HG03095 (cell line): Measurements from ENCODE around the gene PTCH1.

Experiments used
- ATAC-seq: cut with Tn5 transposase; IDR thresholded peaks from one replicate; pipeline ENCODE4 v1.9.1; 2021; ENCODE audit warnings: moderate library complexity; ENCODE audit not compliant: unreplicated experiment

PTCH1 gene

GRCh38 chr9:95446259-95446658 is 70.5 kb downstream of the PTCH1 start:
- no peak for ATAC-seq

DNA sequence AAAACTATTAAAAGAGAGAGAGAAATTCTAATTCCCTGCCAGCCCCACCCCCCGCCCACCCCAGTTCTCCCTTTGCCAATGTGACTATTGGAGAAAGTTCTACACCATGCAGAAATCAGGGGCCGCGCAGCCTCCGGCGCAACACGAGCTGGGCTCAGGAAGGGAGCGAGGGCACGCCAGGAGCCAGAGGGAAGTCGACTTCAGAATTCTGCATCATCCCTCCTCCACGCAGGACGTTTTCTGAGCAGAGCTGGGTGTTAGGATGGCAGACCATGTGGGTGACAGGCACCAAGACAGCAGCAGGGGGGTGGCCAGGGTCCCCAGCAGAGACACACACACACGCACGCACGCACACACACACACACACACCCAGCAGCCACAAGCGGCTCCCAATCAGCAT is 72.6 kb downstream of the PTCH1 start:
- ATAC-seq: no peak

DNA sequence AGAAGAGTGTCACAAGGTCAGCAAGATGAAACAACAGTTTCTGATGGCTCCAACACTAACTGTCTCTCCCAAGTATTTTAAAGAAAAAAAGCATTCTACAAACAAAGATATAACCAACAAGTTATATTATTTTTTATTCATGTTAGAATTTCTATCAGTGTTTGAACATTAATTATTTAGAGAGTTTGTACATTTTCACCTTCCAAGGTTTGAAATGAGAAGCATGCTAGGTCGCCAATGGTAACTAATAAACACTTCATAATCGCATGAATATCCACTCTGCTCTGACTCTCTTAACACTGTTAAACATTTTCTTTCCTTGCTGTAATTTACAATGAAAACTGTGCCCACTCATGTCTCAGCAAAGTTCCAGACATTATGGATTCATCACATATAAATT is 73.5 kb downstream of the PTCH1 start:
- ATAC-seq: no peak

- no peak for ATAC-seq
Observed at GRCh38 chr9:95441081-95441480, 75.7 kb downstream of the PTCH1 start.

DNA sequence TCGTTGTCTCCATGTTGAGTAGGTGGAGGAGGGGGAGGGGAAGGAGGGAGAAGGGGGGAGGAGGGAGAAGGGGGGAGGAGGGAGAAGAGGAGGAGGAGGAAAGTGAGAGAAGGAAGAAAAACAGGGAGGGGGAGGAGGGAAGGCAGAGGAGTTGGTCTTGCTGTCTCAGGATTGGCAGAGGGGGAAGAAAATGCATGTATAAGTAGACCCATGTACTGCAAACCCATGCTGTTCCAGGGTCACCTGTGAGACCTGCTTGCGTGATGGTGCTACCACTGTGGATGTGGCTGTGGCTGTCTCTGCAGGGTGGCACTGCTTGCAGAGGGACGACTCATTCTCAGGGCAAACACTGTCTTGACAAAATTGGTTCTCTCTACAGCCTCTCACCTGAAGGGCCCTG is 76.3 kb downstream of the PTCH1 start:
- ATAC-seq: no peak

GRCh38 chr9:95438561-95439357 is 78.0 kb downstream of the PTCH1 start:
- no peak for ATAC-seq

- no peak for ATAC-seq
Observed at GRCh38 chr9:95437559-95437958, 79.2 kb downstream of the PTCH1 start.

DNA sequence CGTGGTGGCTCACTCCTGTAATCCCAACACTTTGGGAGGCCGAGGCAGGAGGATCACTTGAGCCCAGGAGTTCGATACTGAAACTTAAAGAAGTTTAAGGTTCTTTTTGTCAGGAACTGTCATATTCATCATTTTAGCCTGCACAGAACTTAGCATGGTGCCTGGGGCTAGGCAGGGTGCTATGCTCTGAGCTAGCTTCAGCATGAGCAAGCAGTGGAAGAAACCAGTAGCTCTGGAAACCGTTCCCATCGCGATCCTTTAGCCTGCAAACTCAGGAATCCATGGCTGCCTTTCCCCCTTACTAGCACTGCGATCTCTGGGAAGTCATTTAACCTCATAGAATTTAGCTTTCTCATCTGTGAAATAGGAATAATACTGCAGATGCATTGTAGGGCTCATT is 80.4 kb downstream of the PTCH1 start:
- no peak for ATAC-seq

- ATAC-seq: no peak
Observed at GRCh38 chr9:95435074-95435728, 81.6 kb downstream of the PTCH1 start.

DNA sequence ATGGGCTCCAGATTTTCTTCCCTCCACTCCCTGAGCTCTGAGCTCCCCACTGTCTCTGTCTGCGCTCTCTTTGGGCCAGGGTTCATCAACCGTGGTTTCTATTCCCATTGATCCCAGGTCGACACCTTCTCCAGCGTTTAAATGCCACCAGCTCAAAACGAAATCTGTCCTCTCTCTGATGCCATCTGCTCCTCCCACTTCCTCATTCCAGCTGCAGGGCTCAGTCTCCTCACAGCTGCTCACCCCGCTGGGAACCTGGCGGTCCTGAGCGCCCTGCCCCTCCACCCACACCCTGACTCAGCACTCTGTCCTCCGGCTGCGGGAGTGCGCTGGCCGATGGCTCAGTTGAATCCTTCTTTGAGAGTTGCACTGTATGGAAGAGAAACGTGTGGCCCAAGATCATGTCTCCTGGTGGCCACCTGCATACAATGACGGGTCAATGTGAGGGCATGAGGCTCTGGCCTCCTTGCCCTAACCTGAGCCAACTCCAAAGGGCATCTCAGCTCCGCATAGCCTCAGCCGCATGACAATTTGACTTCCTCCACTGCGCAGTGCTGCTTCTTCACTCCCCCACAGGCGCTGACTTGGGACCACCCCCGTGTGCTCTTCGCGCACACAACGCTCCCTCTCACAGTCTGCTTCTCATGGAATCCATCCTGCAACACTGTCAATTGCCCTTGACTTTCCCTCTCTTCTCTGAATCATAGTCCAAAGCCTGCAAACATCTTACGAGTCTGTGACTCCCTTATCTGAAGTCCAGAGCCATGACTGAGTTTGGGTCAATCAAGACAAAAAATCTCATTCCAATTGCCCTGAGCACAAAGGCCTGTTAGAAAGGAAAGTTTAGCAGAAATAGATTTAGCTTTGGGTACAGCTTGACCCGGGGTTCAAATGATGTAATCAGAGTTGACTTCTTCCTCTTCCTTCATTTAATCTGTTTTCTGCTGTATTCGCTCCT is 82.4 kb downstream of the PTCH1 start:
- no peak for ATAC-seq

GRCh38 chr9:95433096-95433819 is 83.5 kb downstream of the PTCH1 start:
- ATAC-seq: no peak

DNA sequence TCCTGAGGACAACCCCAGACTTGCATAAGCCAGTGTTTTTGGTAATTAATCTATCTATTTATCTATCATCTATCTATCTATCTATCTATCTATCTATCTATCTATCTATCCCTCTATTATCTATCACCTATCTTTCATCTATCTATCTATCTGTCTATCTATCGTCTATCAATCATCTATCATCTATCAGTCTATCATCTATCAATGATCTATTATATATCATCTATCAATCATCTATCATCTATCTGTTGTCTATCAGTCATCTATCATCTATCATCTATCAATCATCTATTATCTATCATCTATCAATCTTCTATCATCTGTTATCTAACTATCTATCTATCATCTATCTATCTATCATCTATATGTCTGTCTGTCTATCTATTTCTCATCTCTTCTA is 85.5 kb downstream of the PTCH1 start:
- ATAC-seq: no peak

DNA sequence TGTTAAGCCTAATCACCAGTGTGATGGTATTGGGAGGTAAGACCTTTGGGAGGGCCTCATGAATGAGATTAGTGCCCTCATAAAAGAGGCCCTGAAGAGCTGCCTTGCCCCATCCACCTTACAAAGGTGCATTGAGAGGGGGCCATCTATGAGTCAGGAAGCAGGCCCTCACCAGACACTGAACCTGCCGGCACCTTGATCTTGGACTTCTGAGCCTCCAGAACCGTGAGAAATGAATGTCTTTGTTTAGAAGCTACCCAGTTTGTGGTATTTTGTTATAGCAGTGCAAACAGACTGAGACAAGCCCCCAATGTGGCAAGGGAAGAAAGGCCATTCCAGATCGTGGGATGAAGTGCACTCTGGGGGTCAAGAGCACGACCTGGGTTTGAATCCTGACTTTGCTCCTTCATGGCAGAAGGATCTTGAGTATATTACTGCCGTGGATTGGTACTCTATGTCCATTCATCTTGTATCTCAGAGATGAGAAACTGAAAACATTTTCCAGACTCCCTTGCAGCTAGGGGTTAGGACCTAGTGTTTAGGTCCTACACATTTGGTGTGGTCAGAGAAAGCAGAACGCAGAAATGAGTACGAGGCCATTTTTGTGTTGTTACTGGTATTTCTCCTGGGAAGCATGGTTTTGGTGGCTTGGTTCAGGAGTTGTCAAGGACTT is 86.7 kb downstream of the PTCH1 start:
- ATAC-seq: no peak

DNA sequence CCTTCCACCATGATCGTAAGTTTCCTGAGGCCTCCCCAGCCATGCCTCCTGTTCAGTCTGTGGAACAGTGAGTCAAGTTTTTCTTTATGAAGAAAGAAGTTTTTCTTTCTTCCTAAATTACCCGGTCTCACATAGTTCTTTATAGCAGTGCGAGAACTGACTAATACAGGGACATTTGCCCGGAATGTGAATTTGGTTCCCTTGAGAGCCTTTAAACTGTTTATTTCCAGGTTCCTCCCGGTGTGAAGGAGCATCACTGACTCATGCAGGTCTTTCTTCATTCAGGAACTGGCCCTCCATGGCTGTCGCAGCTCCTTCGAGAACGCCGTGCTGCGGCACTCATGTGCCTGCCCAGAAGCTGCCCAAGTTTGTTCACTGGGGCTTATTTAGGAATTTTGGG is 87.7 kb downstream of the PTCH1 start:
- no peak for ATAC-seq

DNA sequence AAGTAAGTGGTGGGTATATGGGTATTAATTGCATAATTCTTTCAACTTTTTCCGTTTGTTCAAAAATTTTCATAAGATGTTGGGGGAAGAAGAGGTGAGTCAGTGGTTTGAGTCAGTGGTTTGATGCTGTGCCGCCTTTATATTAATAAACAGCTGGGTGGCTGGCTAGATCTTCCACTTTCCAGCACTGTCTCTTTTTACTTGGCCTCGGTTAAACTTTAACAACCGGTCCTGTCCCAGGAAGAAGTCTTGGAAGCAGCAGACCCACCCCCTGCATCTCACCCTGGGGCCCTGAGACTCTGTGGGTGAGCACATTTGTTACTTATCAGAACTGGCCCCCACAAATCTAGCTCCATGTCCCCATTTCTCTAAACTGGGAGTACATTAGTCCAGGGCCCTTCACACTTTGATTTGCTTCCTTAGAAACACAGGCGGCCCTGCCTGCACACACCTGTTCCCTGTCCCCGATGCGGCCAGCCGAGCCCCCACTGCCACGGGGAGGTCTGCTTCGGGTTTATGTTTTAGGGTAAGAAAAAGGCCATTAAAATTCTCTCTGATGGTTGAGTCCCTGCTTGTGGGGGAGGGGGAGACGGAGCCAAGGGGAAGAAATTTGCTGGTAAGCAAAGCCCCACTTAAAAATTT is 90.7 kb downstream of the PTCH1 start:
- ATAC-seq: no peak

GRCh38 chr9:95422650-95423049 is 94.1 kb downstream of the PTCH1 start:
- ATAC-seq: no peak

- no peak for ATAC-seq
Observed at GRCh38 chr9:95420518-95420917, 96.3 kb downstream of the PTCH1 start.

GRCh38 chr9:95419444-95419843 is 97.3 kb downstream of the PTCH1 start:
- no peak for ATAC-seq

DNA sequence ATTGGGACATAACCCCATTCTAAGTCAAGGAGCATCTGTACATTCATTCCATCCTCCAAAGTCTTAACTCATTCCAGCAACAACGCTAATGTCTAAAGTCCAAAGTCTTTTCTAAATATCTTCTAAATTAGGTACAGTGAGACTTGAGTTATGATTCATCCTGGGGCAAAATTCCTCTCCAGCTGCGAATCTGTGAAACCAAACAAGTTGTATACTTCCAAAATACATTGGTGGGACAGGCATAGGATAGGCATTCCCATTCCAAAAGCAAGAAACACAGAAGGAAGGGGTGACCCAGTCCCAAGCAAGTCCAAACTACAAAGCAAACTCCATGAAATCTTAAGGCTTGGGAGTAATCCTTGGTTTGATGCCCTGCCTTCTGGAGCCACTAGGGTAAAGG is 101.6 kb downstream of the PTCH1 start:
- ATAC-seq: no peak

DNA sequence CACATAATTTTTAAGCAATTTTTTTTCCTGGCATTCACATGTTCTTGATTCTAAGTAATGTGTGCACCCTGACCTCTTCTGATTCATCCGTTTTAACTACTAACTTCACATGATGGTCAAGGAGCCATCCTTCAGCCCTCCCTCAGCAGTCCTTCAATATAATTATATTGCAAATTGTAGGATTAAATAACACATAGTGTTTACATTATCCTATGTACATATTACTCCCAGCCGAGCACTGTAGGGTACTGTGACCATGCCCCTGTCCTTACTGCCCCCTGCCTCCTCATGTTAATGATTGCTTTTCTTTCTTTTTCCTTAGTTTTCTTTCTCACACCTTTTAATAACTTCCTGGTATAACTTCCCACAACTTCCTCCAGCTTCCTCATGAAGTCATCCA is 103.0 kb downstream of the PTCH1 start:
- no peak for ATAC-seq
